ENCODE data around the gene TMEM131L. TPM values are rescaled to one million over a fixed set of nuclear protein-coding genes. Genes with fewer than 3 reads are reported as not detected.

The TMEM131L gene
- total RNA-seq, 1 donor from 2014 or later: 14.1 TPM

- H3K36me3 ChIP-seq: peaks cover 20% of the 10 kb centered on the region
- no peak for TF ChIP-seq CTCF (IDR thresholded peaks at IDR 0.05)
- no peaks in the 10 kb centered on the region for H3K4me1 ChIP-seq
- H3K27me3 ChIP-seq: no peaks in the 10 kb centered on the region
- DNase-seq (no peak), ATAC-seq (no peak)
- H3K27ac ChIP-seq: no peak overlapping the region
- intact Hi-C loops (cut with DNase I): loop anchor here (10.0 kb wide), 1 partner anchor 115 kb away; no protein-coding TSS in a partner anchor
- H3K4me3 ChIP-seq: no peak overlapping the region
- H3K9me3 ChIP-seq: no peaks in the 10 kb centered on the region
Measured at GRCh38 chr4:153639833-153640802, 174.0 kb downstream of the TMEM131L start.

GRCh38 chr4:153641532-153641931 lies 175.4 kb downstream of the TMEM131L start:
- Histone ChIP-seq H3K9me3 (no peaks in the 10 kb centered on the region), H3K27me3 (no peaks in the 10 kb centered on the region)
- intact Hi-C loops (cut with DNase I): no loop called here

GRCh38 chr4:153643406-153644383 lies 177.5 kb downstream of the TMEM131L start:
- TF ChIP-seq CTCF (IDR thresholded peaks at IDR 0.05): peak; percentile 50
- DNase-seq (no peak), ATAC-seq (peak; percentile 86)

More at GRCh38 chr4:153641532-153641931, 175.4 kb downstream of the TMEM131L start:
- no peak for TF ChIP-seq CTCF (IDR thresholded peaks at IDR 0.05)
- no peak for ATAC-seq
- no peak for DNase-seq
- no peak overlapping the region for H3K4me3 ChIP-seq
- H3K4me1 ChIP-seq: no peaks in the 10 kb centered on the region
- H3K36me3 ChIP-seq: peaks cover 8% of the 10 kb centered on the region
- H3K27ac ChIP-seq: no peak overlapping the region

GRCh38 chr4:153645183-153645582 lies 179.0 kb downstream of the TMEM131L start:
- Histone ChIP-seq H3K27ac (no peak overlapping the region), H3K27me3 (no peaks in the 10 kb centered on the region), H3K4me3 (no peak overlapping the region), H3K4me1 (no peaks in the 10 kb centered on the region), H3K9me3 (no peaks in the 10 kb centered on the region), H3K36me3 (no peaks in the 10 kb centered on the region)
- TF ChIP-seq CTCF (IDR thresholded peaks at IDR 0.05): peak; percentile 19
- no peak for DNase-seq
- peak; percentile 28 for ATAC-seq
- intact Hi-C loops (cut with DNase I): no loop called here

More at GRCh38 chr4:153643406-153644383, 177.5 kb downstream of the TMEM131L start:
- H3K4me1 ChIP-seq: no peaks in the 10 kb centered on the region
- no peak overlapping the region for H3K27ac ChIP-seq
- no peaks in the 10 kb centered on the region for H3K9me3 ChIP-seq
- H3K27me3 ChIP-seq: no peaks in the 10 kb centered on the region
- no peaks in the 10 kb centered on the region for H3K36me3 ChIP-seq
- intact Hi-C loops (cut with DNase I): no loop called here
- no peak overlapping the region for H3K4me3 ChIP-seq

GRCh38 chr4:153646261-153646660 lies 180.1 kb downstream of the TMEM131L start:
- no peak for TF ChIP-seq CTCF (IDR thresholded peaks at IDR 0.05)
- no peak overlapping the region for H3K27ac ChIP-seq
- no peaks in the 10 kb centered on the region for H3K9me3 ChIP-seq
- no peak overlapping the region for H3K4me3 ChIP-seq
- no peaks in the 10 kb centered on the region for H3K4me1 ChIP-seq
- intact Hi-C loops (cut with DNase I): no loop called here
- no peak for DNase-seq
- ATAC-seq: no peak
- H3K27me3 ChIP-seq: no peaks in the 10 kb centered on the region
- H3K36me3 ChIP-seq: no peaks in the 10 kb centered on the region
